Stimulated activated CD4-positive, alpha-beta T cell treated with anti-CD3 and anti-CD28 coated beads, Interleukin-15, amount 100 ng/mL, for 1 hour (primary cell): ENCODE data around the gene PKP3.
"Not testable (repeated sequence)": the region's sequence is repeated elsewhere in the genome, so short reads cannot be mapped to it uniquely, and the experiment has no call there.

Experiments
- DNase-seq, 2 donors: peaks; one replicate each; pipeline ENCODE4 v3.0.0-alpha.2; 2020; ENCODE audit warnings: low read depth in 1 of 2, low spot score in 1 of 2

Gene PKP3

GRCh38 chr11:394034-394857 lies at the start of gene PKP3:
Gene PKP3 (plus strand): TSS chr11:394209. CDS start chr11:394293, 84 bp downstream.
- DNase-seq: no peak

GRCh38 chr11:344836-345578 lies 49.0 kb upstream of the PKP3 start:
- no peak for DNase-seq

- no peak for DNase-seq
Measured at GRCh38 chr11:346529-346928, 47.5 kb upstream of the PKP3 start.

GRCh38 chr11:349270-349954 lies 44.6 kb upstream of the PKP3 start:
- not testable (repeated sequence) for DNase-seq

GRCh38 chr11:350033-350722 lies 43.8 kb upstream of the PKP3 start:
- DNase-seq: not testable (repeated sequence)

GRCh38 chr11:350723-351255 lies 43.2 kb upstream of the PKP3 start:
- no peak for DNase-seq

- no peak for DNase-seq
Measured at GRCh38 chr11:351411-351810, 42.6 kb upstream of the PKP3 start.

- DNase-seq: no peak
Measured at GRCh38 chr11:352456-353031, 41.5 kb upstream of the PKP3 start.

GRCh38 chr11:353179-353873 lies 40.7 kb upstream of the PKP3 start:
- DNase-seq: no peak

- DNase-seq: peak; percentile 79 to 80
Measured at GRCh38 chr11:355581-356458, 38.2 kb upstream of the PKP3 start.

GRCh38 chr11:356610-357009 lies 37.4 kb upstream of the PKP3 start:
- DNase-seq: no peak

GRCh38 chr11:357582-357981 lies 36.4 kb upstream of the PKP3 start:
- DNase-seq: no peak

GRCh38 chr11:358129-358800 lies 35.7 kb upstream of the PKP3 start:
- DNase-seq: no peak

- DNase-seq: peak in 1 of 2 donors; percentile 7
Measured at GRCh38 chr11:359181-359714, 34.8 kb upstream of the PKP3 start.

GRCh38 chr11:360326-361280 lies 33.4 kb upstream of the PKP3 start:
- no peak for DNase-seq

GRCh38 chr11:362642-363442 lies 31.2 kb upstream of the PKP3 start:
- DNase-seq: no peak
